Measurements from ENCODE around the gene PSMB7. TPM values are rescaled to one million over a fixed set of nuclear protein-coding genes. Genes with fewer than 3 reads are reported as not detected.

The PSMB7 gene
- total and polyA plus RNA-seq, 2 of the 8 experiments (the other 6 are each of a cell fraction or from before 2014, with no cell fraction given), result 222 to 357 TPM

GRCh38 chr9:124453586-124454191, 38.4 kb upstream of the PSMB7 start (continued):
- TF ChIP-seq, protein P1, sequence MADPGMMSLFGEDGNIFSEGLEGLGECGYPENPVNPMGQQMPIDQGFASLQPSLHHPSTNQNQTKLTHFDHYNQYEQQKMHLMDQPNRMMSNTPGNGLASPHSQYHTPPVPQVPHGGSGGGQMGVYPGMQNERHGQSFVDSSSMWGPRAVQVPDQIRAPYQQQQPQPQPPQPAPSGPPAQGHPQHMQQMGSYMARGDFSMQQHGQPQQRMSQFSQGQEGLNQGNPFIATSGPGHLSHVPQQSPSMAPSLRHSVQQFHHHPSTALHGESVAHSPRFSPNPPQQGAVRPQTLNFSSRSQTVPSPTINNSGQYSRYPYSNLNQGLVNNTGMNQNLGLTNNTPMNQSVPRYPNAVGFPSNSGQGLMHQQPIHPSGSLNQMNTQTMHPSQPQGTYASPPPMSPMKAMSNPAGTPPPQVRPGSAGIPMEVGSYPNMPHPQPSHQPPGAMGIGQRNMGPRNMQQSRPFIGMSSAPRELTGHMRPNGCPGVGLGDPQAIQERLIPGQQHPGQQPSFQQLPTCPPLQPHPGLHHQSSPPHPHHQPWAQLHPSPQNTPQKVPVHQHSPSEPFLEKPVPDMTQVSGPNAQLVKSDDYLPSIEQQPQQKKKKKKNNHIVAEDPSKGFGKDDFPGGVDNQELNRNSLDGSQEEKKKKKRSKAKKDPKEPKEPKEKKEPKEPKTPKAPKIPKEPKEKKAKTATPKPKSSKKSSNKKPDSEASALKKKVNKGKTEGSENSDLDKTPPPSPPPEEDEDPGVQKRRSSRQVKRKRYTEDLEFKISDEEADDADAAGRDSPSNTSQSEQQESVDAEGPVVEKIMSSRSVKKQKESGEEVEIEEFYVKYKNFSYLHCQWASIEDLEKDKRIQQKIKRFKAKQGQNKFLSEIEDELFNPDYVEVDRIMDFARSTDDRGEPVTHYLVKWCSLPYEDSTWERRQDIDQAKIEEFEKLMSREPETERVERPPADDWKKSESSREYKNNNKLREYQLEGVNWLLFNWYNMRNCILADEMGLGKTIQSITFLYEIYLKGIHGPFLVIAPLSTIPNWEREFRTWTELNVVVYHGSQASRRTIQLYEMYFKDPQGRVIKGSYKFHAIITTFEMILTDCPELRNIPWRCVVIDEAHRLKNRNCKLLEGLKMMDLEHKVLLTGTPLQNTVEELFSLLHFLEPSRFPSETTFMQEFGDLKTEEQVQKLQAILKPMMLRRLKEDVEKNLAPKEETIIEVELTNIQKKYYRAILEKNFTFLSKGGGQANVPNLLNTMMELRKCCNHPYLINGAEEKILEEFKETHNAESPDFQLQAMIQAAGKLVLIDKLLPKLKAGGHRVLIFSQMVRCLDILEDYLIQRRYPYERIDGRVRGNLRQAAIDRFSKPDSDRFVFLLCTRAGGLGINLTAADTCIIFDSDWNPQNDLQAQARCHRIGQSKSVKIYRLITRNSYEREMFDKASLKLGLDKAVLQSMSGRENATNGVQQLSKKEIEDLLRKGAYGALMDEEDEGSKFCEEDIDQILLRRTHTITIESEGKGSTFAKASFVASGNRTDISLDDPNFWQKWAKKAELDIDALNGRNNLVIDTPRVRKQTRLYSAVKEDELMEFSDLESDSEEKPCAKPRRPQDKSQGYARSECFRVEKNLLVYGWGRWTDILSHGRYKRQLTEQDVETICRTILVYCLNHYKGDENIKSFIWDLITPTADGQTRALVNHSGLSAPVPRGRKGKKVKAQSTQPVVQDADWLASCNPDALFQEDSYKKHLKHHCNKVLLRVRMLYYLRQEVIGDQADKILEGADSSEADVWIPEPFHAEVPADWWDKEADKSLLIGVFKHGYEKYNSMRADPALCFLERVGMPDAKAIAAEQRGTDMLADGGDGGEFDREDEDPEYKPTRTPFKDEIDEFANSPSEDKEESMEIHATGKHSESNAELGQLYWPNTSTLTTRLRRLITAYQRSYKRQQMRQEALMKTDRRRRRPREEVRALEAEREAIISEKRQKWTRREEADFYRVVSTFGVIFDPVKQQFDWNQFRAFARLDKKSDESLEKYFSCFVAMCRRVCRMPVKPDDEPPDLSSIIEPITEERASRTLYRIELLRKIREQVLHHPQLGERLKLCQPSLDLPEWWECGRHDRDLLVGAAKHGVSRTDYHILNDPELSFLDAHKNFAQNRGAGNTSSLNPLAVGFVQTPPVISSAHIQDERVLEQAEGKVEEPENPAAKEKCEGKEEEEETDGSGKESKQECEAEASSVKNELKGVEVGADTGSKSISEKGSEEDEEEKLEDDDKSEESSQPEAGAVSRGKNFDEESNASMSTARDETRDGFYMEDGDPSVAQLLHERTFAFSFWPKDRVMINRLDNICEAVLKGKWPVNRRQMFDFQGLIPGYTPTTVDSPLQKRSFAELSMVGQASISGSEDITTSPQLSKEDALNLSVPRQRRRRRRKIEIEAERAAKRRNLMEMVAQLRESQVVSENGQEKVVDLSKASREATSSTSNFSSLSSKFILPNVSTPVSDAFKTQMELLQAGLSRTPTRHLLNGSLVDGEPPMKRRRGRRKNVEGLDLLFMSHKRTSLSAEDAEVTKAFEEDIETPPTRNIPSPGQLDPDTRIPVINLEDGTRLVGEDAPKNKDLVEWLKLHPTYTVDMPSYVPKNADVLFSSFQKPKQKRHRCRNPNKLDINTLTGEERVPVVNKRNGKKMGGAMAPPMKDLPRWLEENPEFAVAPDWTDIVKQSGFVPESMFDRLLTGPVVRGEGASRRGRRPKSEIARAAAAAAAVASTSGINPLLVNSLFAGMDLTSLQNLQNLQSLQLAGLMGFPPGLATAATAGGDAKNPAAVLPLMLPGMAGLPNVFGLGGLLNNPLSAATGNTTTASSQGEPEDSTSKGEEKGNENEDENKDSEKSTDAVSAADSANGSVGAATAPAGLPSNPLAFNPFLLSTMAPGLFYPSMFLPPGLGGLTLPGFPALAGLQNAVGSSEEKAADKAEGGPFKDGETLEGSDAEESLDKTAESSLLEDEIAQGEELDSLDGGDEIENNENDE (IDR thresholded peaks at IDR 0.05; ENCODE audit: insufficient replicate concordance, low read length), result no peak
- TF ChIP-seq BACH1 (IDR thresholded peaks at IDR 0.05; ENCODE audit: low read length) (no peak), POU5F1 (IDR thresholded peaks at IDR 0.05; ENCODE audit: low read depth, low read length) (no peak), RNF2 (IDR thresholded peaks at IDR 0.05; ENCODE audit: borderline replicate concordance, low read depth, low read length, missing control alignments, poor library complexity, severe bottlenecking) (no peak)

All from H1 (cell line).